HL-60 (cell line): ENCODE measurements around the gene IL2RA.

Experiments
- DNase-seq, 2 experiments: peaks; one replicate each; pipeline ENCODE4 v3.0.0-alpha.2; 2010 to 2020; ENCODE audit warnings: low read depth in 1 of 2, low spot score in 1 of 2
- H3K27ac ChIP-seq: fragments of 250-450 bp; sonication (Bioruptor Pico); replicated peaks from 2 replicates; pipeline ENCODE4 v1.5.1; 2020; ENCODE audit warnings: mild to moderate bottlenecking, moderate library complexity
- H3K27me3 ChIP-seq: fragments of 250-450 bp; sonication (Bioruptor Pico); 2 replicates; pipeline ENCODE4 v1.5.1; 2021; ENCODE audit warnings: mild to moderate bottlenecking, moderate library complexity; ENCODE audit not compliant: insufficient read depth, poor library complexity, severe bottlenecking
- H3K4me3 ChIP-seq: replicated peaks from 2 replicates; pipeline ENCODE4 v1.5.1; 2011; ENCODE audit warnings: mild to moderate bottlenecking, control low read depth, low read length; ENCODE audit not compliant: insufficient read depth
- CTCF ChIP-seq: IDR thresholded peaks from one replicate; pipeline ENCODE4 v1.5.1; 2011; ENCODE audit warnings: low read length, control low read depth, inconsistent platforms; ENCODE audit not compliant: insufficient read depth
- GABPA ChIP-seq: IDR thresholded peaks from 2 replicates; pipeline ENCODE4 v1.6.1; 2012; ENCODE audit warnings: low read depth
- POLR2AphosphoS5 ChIP-seq: IDR thresholded peaks from 2 replicates; pipeline ENCODE4 v1.6.1; 2012; ENCODE audit warnings: low read depth
- REST ChIP-seq: IDR thresholded peaks from 2 replicates; pipeline ENCODE4 v1.6.1; 2012; ENCODE audit warnings: low read depth; ENCODE audit not compliant: insufficient replicate concordance
- SPI1 ChIP-seq: IDR thresholded peaks from 2 replicates; pipeline ENCODE4 v1.6.1; 2012; ENCODE audit warnings: low read depth, mild to moderate bottlenecking, borderline replicate concordance

IL2RA gene

GRCh38 chr10:6010569-6010968 lies 51.6 kb downstream of the IL2RA start:
- TF ChIP-seq REST (no peak), GABPA (no peak), POLR2AphosphoS5 (no peak), CTCF (no peak)
- H3K27ac ChIP-seq, result no peak overlapping the region
- no peak overlapping the region for H3K4me3 ChIP-seq
- no peaks in the 10 kb centered on the region for H3K27me3 ChIP-seq
- no peak for DNase-seq

GRCh38 chr10:6009961-6010360 lies 52.2 kb downstream of the IL2RA start:
- Histone ChIP-seq H3K27ac (no peak overlapping the region), H3K4me3 (no peak overlapping the region), H3K27me3 (no peaks in the 10 kb centered on the region)
- no peak for DNase-seq
- TF ChIP-seq GABPA (no peak), CTCF (no peak), SPI1 (no peak), REST (no peak), POLR2AphosphoS5 (no peak)

- DNase-seq, result no peak
- Histone ChIP-seq H3K27me3 (no peaks in the 10 kb centered on the region), H3K27ac (no peak overlapping the region), H3K4me3 (no peak overlapping the region)
- TF ChIP-seq GABPA (no peak), POLR2AphosphoS5 (no peak), REST (no peak), SPI1 (no peak), CTCF (no peak)
Observed at GRCh38 chr10:6009150-6009549, 53.0 kb downstream of the IL2RA start.
